ENCODE measurements around the gene ALPG. TPM values are rescaled to one million over a fixed set of nuclear protein-coding genes. Genes with fewer than 3 reads are reported as not detected.
"Not testable (repeated sequence)": the region's sequence is repeated elsewhere in the genome, so short reads cannot be mapped to it uniquely, and the experiment has no call there.

ALPG gene
- total RNA-seq, 1 donor from 2014 or later: not detected

GRCh38 chr2:232396683-232397082 is 10.0 kb upstream of the ALPG start:
- Histone ChIP-seq H3K9me3 (no peaks in the 10 kb centered on the region), H3K4me1 (no peaks in the 10 kb centered on the region), H3K27me3 (no peaks in the 10 kb centered on the region), H3K27ac (no peak overlapping the region), H3K4me3 (no peak overlapping the region), H3K36me3 (no peaks in the 10 kb centered on the region)
- TF ChIP-seq, protein P1, sequence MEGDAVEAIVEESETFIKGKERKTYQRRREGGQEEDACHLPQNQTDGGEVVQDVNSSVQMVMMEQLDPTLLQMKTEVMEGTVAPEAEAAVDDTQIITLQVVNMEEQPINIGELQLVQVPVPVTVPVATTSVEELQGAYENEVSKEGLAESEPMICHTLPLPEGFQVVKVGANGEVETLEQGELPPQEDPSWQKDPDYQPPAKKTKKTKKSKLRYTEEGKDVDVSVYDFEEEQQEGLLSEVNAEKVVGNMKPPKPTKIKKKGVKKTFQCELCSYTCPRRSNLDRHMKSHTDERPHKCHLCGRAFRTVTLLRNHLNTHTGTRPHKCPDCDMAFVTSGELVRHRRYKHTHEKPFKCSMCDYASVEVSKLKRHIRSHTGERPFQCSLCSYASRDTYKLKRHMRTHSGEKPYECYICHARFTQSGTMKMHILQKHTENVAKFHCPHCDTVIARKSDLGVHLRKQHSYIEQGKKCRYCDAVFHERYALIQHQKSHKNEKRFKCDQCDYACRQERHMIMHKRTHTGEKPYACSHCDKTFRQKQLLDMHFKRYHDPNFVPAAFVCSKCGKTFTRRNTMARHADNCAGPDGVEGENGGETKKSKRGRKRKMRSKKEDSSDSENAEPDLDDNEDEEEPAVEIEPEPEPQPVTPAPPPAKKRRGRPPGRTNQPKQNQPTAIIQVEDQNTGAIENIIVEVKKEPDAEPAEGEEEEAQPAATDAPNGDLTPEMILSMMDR (IDR thresholded peaks at IDR 0.05): no peak
- intact Hi-C loops (cut with DNase I): no loop called here
- DNase-seq (ENCODE audit: low spot score in 2 of 2): no peak

- intact Hi-C loops (cut with DNase I): no loop called here
- Histone ChIP-seq H3K36me3 (no peaks in the 10 kb centered on the region), H3K4me3 (no peak overlapping the region), H3K9me3 (no peaks in the 10 kb centered on the region), H3K27me3 (no peaks in the 10 kb centered on the region), H3K4me1 (no peaks in the 10 kb centered on the region), H3K27ac (no peak overlapping the region)
- TF ChIP-seq, protein P1 (IDR thresholded peaks at IDR 0.05): no peak
- DNase-seq (ENCODE audit: low spot score in 2 of 2): no peak
Observed at GRCh38 chr2:232398293-232399034, 8.2 kb upstream of the ALPG start.

- Histone ChIP-seq H3K27ac (no peak overlapping the region), H3K4me1 (no peaks in the 10 kb centered on the region), H3K4me3 (no peak overlapping the region), H3K9me3 (no peaks in the 10 kb centered on the region), H3K27me3 (no peaks in the 10 kb centered on the region), H3K36me3 (no peaks in the 10 kb centered on the region)
- TF ChIP-seq, protein P1 (IDR thresholded peaks at IDR 0.05): no peak
- intact Hi-C loops (cut with DNase I): no loop called here
- DNase-seq (ENCODE audit: low spot score in 2 of 2): no peak
Observed at GRCh38 chr2:232400256-232401015, 6.2 kb upstream of the ALPG start.

GRCh38 chr2:232402518-232402917 is 4.1 kb upstream of the ALPG start:
- H3K36me3 ChIP-seq: no peaks in the 10 kb centered on the region
- H3K4me1 ChIP-seq: no peaks in the 10 kb centered on the region
- H3K27ac ChIP-seq: no peak overlapping the region
- no peak for DNase-seq (ENCODE audit: low spot score in 2 of 2)
- no peak overlapping the region for H3K4me3 ChIP-seq
- TF ChIP-seq, protein P1 (IDR thresholded peaks at IDR 0.05): no peak
- intact Hi-C loops (cut with DNase I): no loop called here
- H3K27me3 ChIP-seq: no peaks in the 10 kb centered on the region
- H3K9me3 ChIP-seq: no peaks in the 10 kb centered on the region

DNA sequence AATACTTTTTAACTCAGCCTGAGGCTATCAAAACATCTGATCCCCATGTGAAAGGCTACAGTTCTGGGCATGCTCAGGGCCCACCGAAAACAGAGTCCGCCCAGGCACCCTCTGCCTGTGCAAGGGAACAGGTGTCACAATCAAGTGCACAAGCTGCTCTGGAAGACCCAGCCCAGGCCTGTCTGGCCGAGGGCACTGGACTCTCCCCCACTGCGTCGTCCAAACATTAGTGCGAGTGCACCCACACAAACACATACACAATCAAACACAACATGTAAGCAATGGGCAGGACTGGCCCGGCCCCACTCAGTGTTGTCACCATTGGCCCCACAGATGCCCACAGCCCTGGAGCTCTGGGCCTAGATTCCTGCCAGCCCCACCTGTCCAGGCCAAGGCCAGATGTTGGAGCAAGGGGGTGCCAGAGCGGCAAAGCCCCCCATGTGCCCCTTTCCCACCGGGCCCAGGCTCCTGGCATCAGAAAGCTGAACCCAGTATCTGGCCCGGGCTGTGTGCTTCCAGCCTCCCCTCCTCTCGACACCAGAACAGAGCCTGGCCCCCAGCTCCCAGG is 617 bp upstream of the ALPG start:
- no peak overlapping the region for H3K27ac ChIP-seq
- no peaks in the 10 kb centered on the region for H3K36me3 ChIP-seq
- H3K4me1 ChIP-seq: no peaks in the 10 kb centered on the region
- H3K4me3 ChIP-seq: no peak overlapping the region
- H3K27me3 ChIP-seq: no peaks in the 10 kb centered on the region
- no peaks in the 10 kb centered on the region for H3K9me3 ChIP-seq
- intact Hi-C loops (cut with DNase I): no loop called here
- TF ChIP-seq, protein P1 (IDR thresholded peaks at IDR 0.05): no peak
- no peak for DNase-seq (ENCODE audit: low spot score in 2 of 2)

DNA sequence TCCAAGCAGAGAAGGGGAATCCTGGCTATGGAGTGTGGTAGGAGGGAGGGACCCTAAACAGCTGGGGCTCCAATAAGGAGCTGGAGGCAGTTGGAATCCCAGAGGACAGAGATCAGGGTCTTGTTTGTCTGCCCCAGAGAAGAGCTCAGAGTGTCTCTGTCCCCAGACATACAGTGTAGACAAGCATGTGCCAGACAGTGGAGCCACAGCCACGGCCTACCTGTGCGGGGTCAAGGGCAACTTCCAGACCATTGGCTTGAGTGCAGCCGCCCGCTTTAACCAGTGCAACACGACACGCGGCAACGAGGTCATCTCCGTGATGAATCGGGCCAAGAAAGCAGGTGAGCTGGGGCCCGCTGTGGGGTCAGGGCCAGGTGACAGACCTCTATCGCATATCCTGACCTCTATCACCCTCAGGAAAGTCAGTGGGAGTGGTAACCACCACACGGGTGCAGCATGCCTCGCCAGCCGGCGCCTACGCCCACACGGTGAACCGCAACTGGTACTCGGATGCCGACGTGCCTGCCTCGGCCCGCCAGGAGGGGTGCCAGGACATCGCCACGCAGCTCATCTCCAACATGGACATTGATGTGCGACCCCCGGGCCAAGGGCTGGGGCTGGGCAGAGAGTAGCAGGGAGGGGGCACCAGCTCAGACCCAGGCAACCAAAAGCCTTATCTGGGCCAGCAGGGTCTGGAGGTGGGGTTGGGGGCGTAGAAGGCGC is 945 bp downstream of the ALPG start:
- DNase-seq (ENCODE audit: low spot score in 2 of 2); intact Hi-C loops (cut with DNase I); H3K27ac ChIP-seq; H3K4me1 ChIP-seq; H3K27me3 ChIP-seq; H3K36me3 ChIP-seq; H3K4me3 ChIP-seq; H3K9me3 ChIP-seq: not testable (repeated sequence)

GRCh38 chr2:232408269-232408668 is 1.6 kb downstream of the ALPG start:
- H3K27me3 ChIP-seq; H3K4me1 ChIP-seq; H3K36me3 ChIP-seq; DNase-seq (ENCODE audit: low spot score in 2 of 2); intact Hi-C loops (cut with DNase I); H3K9me3 ChIP-seq; H3K4me3 ChIP-seq; H3K27ac ChIP-seq: not testable (repeated sequence)

- H3K27ac ChIP-seq; H3K27me3 ChIP-seq; H3K4me3 ChIP-seq; intact Hi-C loops (cut with DNase I); H3K9me3 ChIP-seq; H3K4me1 ChIP-seq; H3K36me3 ChIP-seq; DNase-seq (ENCODE audit: low spot score in 2 of 2): not testable (repeated sequence)
Observed at GRCh38 chr2:232409617-232410016, 3.0 kb downstream of the ALPG start.

All from ascending aorta (tissue), 2 donors.